ENCODE results near the gene BMP2. TPM values are rescaled to one million over a fixed set of nuclear protein-coding genes. Genes with fewer than 3 reads are reported as not detected.
A peak's percentile ranks its signal among the peaks of the same experiment; 100 is the strongest.

Gene BMP2
- total RNA-seq, 1 donor from 2014 or later, result 9.2 TPM

DNA sequence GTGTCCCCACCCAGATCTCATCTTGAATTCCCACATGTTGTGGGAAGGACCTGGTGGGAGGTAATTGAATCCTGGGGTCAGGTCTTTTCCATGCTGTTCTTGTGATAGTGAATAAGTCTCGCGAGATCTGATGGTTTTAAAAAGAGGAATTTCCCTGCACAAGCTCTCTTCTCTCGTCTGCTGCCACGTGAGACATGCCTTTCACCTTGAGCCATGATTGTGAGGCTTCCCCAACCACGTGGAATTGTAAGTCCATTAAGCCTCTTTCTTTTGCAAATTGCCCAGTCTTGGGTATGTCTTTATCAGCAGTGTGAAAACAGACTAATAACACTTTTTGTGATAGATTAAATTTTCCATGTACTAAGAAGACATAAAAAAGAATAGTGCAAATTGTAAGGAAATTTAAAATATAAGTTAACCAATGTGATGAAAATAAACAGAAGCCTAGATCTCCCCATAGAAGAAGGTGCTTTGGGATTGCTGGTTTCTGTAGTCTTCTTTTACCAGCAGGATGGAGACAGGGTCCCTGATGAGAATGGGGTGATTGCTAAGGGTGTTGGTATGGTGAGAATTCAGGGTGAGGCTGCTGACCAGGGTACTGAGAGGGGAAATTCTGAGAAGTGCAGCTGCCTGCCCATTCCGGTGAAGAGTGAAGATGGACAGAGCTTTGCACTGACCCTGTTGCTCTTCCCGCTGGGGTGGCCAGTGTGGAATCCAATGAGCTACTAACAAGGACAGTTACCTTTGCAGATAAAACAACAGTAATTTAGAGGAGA, 50.7 kb downstream of the BMP2 start:
- Histone ChIP-seq H2AFZ (ENCODE audit: low read depth, low read length) (no peak overlapping the region), H3K9ac (ENCODE audit: low read length) (no peak overlapping the region), H3K27me3 (ENCODE audit: insufficient read depth, low read length) (no peaks in the 10 kb centered on the region), H3K36me3 (ENCODE audit: insufficient read depth, low read length) (no peaks in the 10 kb centered on the region), H3K4me1 (ENCODE audit: insufficient read depth, low read length) (no peaks in the 10 kb centered on the region), H3K27ac (ENCODE audit: low read depth, low read length) (no peak overlapping the region), H3K79me2 (ENCODE audit: insufficient read depth, low read length) (no peaks in the 10 kb centered on the region), H3K4me2 (ENCODE audit: low read length) (no peak overlapping the region), H3K4me3 (ENCODE audit: insufficient read depth, low read depth, low read length) (no peak overlapping the region), H3K9me3 (ENCODE audit: insufficient read depth, low read depth, low read length) (no peaks in the 10 kb centered on the region), H4K20me1 (ENCODE audit: insufficient read depth, low read length) (no peaks in the 10 kb centered on the region)
- Mint-ChIP-seq H3K9me3 (ENCODE audit: unreplicated experiment) (no peaks in the 10 kb centered on the region), H3K36me3 (ENCODE audit: low read depth, unreplicated experiment) (no peaks in the 10 kb centered on the region), H3K4me3 (ENCODE audit: unreplicated experiment) (no peak overlapping the region), H3K4me1 (ENCODE audit: low read depth, unreplicated experiment) (peaks cover 11% of the 10 kb centered on the region), H3K27me3 (ENCODE audit: low read depth, unreplicated experiment) (no peaks in the 10 kb centered on the region), H3K27ac (ENCODE audit: unreplicated experiment) (no peak overlapping the region)
- no peak for TF ChIP-seq EZH2 (IDR thresholded peaks at IDR 0.05; ENCODE audit: insufficient read depth, low read length)
- FAIRE-seq, result no peak
- DNase-seq (ENCODE audit: low read depth), result peak; percentile 8

DNA sequence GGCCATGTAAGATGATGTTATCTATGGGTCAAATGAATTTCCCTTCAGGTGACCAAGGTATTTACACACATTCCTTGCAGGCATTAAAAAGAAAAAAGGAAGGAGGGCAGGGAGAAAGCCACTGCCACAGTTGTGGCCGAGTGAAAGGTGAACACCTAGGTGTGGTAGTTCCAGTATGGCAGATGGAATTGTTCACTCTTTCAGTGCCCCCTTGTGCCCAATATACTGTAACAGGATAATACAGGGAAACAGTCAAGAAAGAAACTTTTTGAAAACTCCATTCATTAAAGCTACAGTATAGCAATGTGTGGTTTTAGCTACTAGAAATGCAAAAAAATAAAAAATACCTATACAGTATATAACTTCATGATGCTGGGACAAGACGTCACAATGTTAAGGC, 52.1 kb downstream of the BMP2 start:
- Mint-ChIP-seq H3K36me3 (ENCODE audit: low read depth, unreplicated experiment) (no peaks in the 10 kb centered on the region), H3K9me3 (ENCODE audit: unreplicated experiment) (no peaks in the 10 kb centered on the region), H3K4me3 (ENCODE audit: unreplicated experiment) (no peak overlapping the region), H3K4me1 (ENCODE audit: low read depth, unreplicated experiment) (peaks cover 8% of the 10 kb centered on the region), H3K27ac (ENCODE audit: unreplicated experiment) (no peak overlapping the region), H3K27me3 (ENCODE audit: low read depth, unreplicated experiment) (no peaks in the 10 kb centered on the region)
- Histone ChIP-seq H3K36me3 (ENCODE audit: insufficient read depth, low read length) (no peaks in the 10 kb centered on the region), H3K79me2 (ENCODE audit: insufficient read depth, low read length) (no peaks in the 10 kb centered on the region), H3K27me3 (ENCODE audit: insufficient read depth, low read length) (no peaks in the 10 kb centered on the region), H3K27ac (ENCODE audit: low read depth, low read length) (no peak overlapping the region), H3K4me2 (ENCODE audit: low read length) (no peak overlapping the region), H3K9ac (ENCODE audit: low read length) (no peak overlapping the region), H3K4me3 (ENCODE audit: insufficient read depth, low read depth, low read length) (no peak overlapping the region), H4K20me1 (ENCODE audit: insufficient read depth, low read length) (no peaks in the 10 kb centered on the region), H3K9me3 (ENCODE audit: insufficient read depth, low read depth, low read length) (no peaks in the 10 kb centered on the region), H3K4me1 (ENCODE audit: insufficient read depth, low read length) (no peaks in the 10 kb centered on the region), H2AFZ (ENCODE audit: low read depth, low read length) (no peak overlapping the region)
- FAIRE-seq (no peak), DNase-seq (ENCODE audit: low read depth) (no peak)
- TF ChIP-seq, protein P1, sequence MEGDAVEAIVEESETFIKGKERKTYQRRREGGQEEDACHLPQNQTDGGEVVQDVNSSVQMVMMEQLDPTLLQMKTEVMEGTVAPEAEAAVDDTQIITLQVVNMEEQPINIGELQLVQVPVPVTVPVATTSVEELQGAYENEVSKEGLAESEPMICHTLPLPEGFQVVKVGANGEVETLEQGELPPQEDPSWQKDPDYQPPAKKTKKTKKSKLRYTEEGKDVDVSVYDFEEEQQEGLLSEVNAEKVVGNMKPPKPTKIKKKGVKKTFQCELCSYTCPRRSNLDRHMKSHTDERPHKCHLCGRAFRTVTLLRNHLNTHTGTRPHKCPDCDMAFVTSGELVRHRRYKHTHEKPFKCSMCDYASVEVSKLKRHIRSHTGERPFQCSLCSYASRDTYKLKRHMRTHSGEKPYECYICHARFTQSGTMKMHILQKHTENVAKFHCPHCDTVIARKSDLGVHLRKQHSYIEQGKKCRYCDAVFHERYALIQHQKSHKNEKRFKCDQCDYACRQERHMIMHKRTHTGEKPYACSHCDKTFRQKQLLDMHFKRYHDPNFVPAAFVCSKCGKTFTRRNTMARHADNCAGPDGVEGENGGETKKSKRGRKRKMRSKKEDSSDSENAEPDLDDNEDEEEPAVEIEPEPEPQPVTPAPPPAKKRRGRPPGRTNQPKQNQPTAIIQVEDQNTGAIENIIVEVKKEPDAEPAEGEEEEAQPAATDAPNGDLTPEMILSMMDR (IDR thresholded peaks at IDR 0.05; ENCODE audit: insufficient read depth, low read depth, low read length), result no peak
- no peak for TF ChIP-seq EZH2 (IDR thresholded peaks at IDR 0.05; ENCODE audit: insufficient read depth, low read length)

DNA sequence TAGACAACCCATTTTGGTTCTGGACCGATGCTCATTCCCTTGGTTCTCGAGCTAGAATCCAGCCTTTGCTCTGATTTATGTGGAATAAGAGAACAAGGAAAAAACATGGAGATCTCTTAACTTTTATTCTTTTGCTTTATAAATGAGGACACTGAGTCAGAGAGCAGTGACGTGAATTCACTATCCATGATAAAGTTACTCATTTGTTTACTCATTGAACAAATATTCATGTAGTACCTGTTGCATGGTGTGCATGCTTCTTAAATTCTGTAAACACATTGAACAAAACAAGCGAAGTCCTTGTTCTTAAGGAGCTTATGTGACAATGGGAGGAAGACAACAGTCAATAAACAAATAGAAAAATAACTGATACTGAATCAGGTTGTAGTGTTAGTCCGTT, 56.9 kb downstream of the BMP2 start:
- no peak for FAIRE-seq

More for the DNA sequence above, 56.9 kb downstream of the BMP2 start:
- no peak overlapping the region for H3K4me3 Mint-ChIP-seq (ENCODE audit: unreplicated experiment)
- Histone ChIP-seq H3K9me3 (ENCODE audit: insufficient read depth, low read depth, low read length) (no peaks in the 10 kb centered on the region), H3K4me3 (ENCODE audit: insufficient read depth, low read depth, low read length) (no peak overlapping the region), H3K27me3 (ENCODE audit: insufficient read depth, low read length) (no peaks in the 10 kb centered on the region), H2AFZ (ENCODE audit: low read depth, low read length) (no peak overlapping the region), H3K4me2 (ENCODE audit: low read length) (no peak overlapping the region), H3K27ac (ENCODE audit: low read depth, low read length) (no peak overlapping the region), H3K4me1 (ENCODE audit: insufficient read depth, low read length) (no peaks in the 10 kb centered on the region), H3K36me3 (ENCODE audit: insufficient read depth, low read length) (no peaks in the 10 kb centered on the region), H4K20me1 (ENCODE audit: insufficient read depth, low read length) (no peaks in the 10 kb centered on the region), H3K9ac (ENCODE audit: low read length) (no peak overlapping the region), H3K79me2 (ENCODE audit: insufficient read depth, low read length) (no peaks in the 10 kb centered on the region)
- no peaks in the 10 kb centered on the region for H3K27me3 Mint-ChIP-seq (ENCODE audit: low read depth, unreplicated experiment)
- no peak for DNase-seq (ENCODE audit: low read depth)
- H3K36me3 Mint-ChIP-seq (ENCODE audit: low read depth, unreplicated experiment), result no peaks in the 10 kb centered on the region
- no peaks in the 10 kb centered on the region for H3K9me3 Mint-ChIP-seq (ENCODE audit: unreplicated experiment)
- no peaks in the 10 kb centered on the region for H3K4me1 Mint-ChIP-seq (ENCODE audit: low read depth, unreplicated experiment)
- TF ChIP-seq, protein P1 (IDR thresholded peaks at IDR 0.05; ENCODE audit: insufficient read depth, low read depth, low read length), result no peak
- no peak for TF ChIP-seq EZH2 (IDR thresholded peaks at IDR 0.05; ENCODE audit: insufficient read depth, low read length)
- no peak overlapping the region for H3K27ac Mint-ChIP-seq (ENCODE audit: unreplicated experiment)
